K562 (cell line): ENCODE measurements around the gene MYRIP. TPM values are rescaled to one million over a fixed set of nuclear protein-coding genes. Genes with fewer than 3 reads are reported as not detected.

Source experiments
- ATAC-seq: fragments of 200-7000 bp; cut with Tn5 transposase; 3 replicates; pipeline ENCODE4 v1.9.1; 2020; ENCODE audit warnings: moderate library complexity
- BruUV-seq: library from RNA; stranded (reverse); fragments of 400-500 nt; replicated peaks from 2 replicates; lab custom pipeline; 2021; lab: Mats Ljungman, UMichigan
- CTCF ChIA-PET: fragments of 300-600 bp; formaldehyde crosslinking; extraction: SDS; loops from one replicate; lab custom pipeline; 2021; ENCODE audit warnings: low intra/inter-chr PET ratio; lab: Yijun Ruan, JAX
- POLR2A ChIA-PET: fragments of 300-600, 350-650 bp; sonication (Branson Sonifier 250); formaldehyde crosslinking; extraction: SDS; loops from one replicate; lab custom pipeline; 2021; ENCODE audit warnings: antibody characterized with exemption, inconsistent platforms; lab: Yijun Ruan, JAX
- DNase-seq, 4 experiments: peaks; one replicate each; pipeline versions ENCODE4 v3.0.0 to v3.0.0-alpha.2; 2011 to 2018; ENCODE audit warnings: low spot score in 3 of 4, mixed read lengths in 3 of 4; ENCODE audit errors: extremely low read depth in 1 of 4
- FAIRE-seq: peaks from 2 replicates; lab custom pipeline; 2011; peaks lifted over from hg19 to GRCh38; lab: Jason Lieb, UNC
- H2AFZ ChIP-seq: 2 replicates; pipeline ENCODE4 v1.6.0; 2011; ENCODE audit warnings: low read depth, low read length, control low read depth, inconsistent platforms
- H3K27ac ChIP-seq: fragments of 200-600 bp; 3 replicates; pipeline ENCODE4 v1.8.0; 2011; ENCODE audit warnings: low read depth, mild to moderate bottlenecking, control low read depth, inconsistent platforms, low read length, moderate library complexity, mixed read lengths; ENCODE audit errors: extremely low read depth
- H3K27me3 ChIP-seq, 2 experiments: fragments of 300-600 bp in 1 of 2; 2 replicates in 1 of 2; 3 replicates in 1 of 2; pipeline versions ENCODE4 v1.6.0 to v1.8.0; 2011; ENCODE audit warnings: inconsistent platforms in 2 of 2, low read length in 2 of 2, mild to moderate bottlenecking in 1 of 2, mixed read lengths in 1 of 2, moderate library complexity in 1 of 2; ENCODE audit not compliant: control insufficient read depth in 2 of 2, insufficient read depth in 2 of 2
- H3K36me3 ChIP-seq: fragments of 300-600 bp; 3 replicates; pipeline ENCODE4 v1.8.0; 2011; ENCODE audit warnings: mild to moderate bottlenecking, low read length, inconsistent platforms; ENCODE audit not compliant: control insufficient read depth, insufficient read depth
- H3K4me1 ChIP-seq, 2 experiments: fragments of 200-600 bp in 1 of 2; replicated peaks in 1 of 2; 2 replicates in 1 of 2; 3 replicates in 1 of 2; pipeline versions ENCODE4 v1.5.1 to v1.8.0; 2011; ENCODE audit warnings: inconsistent platforms in 2 of 2, low read length in 2 of 2, mild to moderate bottlenecking in 1 of 2, mixed read lengths in 1 of 2, moderate library complexity in 1 of 2; ENCODE audit not compliant: control insufficient read depth in 2 of 2, insufficient read depth in 2 of 2
- H3K4me2 ChIP-seq: 2 replicates; pipeline ENCODE4 v1.6.1; 2011; ENCODE audit warnings: low read length, control low read depth, inconsistent platforms, mixed read lengths; ENCODE audit not compliant: insufficient read depth
- H3K4me3 ChIP-seq: fragments of 200-600 bp; sonication (generic), shearing (Covaris generic); 2 replicates; pipeline ENCODE4 v1.5.1; 2016; ENCODE audit warnings: control low read depth, inconsistent platforms
- H3K79me2 ChIP-seq: fragments of 200-600 bp; 3 replicates; pipeline ENCODE4 v1.8.0; 2011; ENCODE audit warnings: low read length, inconsistent platforms; ENCODE audit not compliant: control insufficient read depth, insufficient read depth
- H3K9ac ChIP-seq, 2 experiments: 2 replicates each; pipeline versions ENCODE4 v1.6.0 to v1.6.1; 2011; ENCODE audit warnings: low read depth in 2 of 2, low read length in 2 of 2, control low read depth in 1 of 2, inconsistent platforms in 1 of 2, mild to moderate bottlenecking in 1 of 2, mixed read lengths in 1 of 2; ENCODE audit not compliant: insufficient read depth in 1 of 2
- H3K9me1 ChIP-seq: one replicate; pipeline ENCODE4 v1.6.0; 2011; ENCODE audit warnings: inconsistent platforms, mild to moderate bottlenecking, low read length, moderate library complexity; ENCODE audit not compliant: control insufficient read depth, insufficient read depth
- H3K9me3 ChIP-seq: replicated peaks from 2 replicates; pipeline ENCODE4 v1.5.1; 2011; ENCODE audit warnings: low read depth, low read length, inconsistent platforms; ENCODE audit not compliant: control insufficient read depth, insufficient read depth
- H4K20me1 ChIP-seq: replicated peaks from 2 replicates; pipeline ENCODE4 v1.6.1; 2011; ENCODE audit warnings: low read length, inconsistent platforms, mixed read lengths; ENCODE audit not compliant: control insufficient read depth, insufficient read depth
- ARID2 ChIP-seq: fragments of 450-650 bp; IDR thresholded peaks from 2 replicates; pipeline ENCODE4 v1.6.1; 2017; ENCODE audit warnings: antibody characterized with exemption, mild to moderate bottlenecking
- COPS2 ChIP-seq: fragments of 450-650 bp; conservative IDR thresholded peaks from 2 replicates; pipeline ENCODE4 v1.6.1; 2016; ENCODE audit warnings: mild to moderate bottlenecking, moderate library complexity
- MAFF ChIP-seq: IDR thresholded peaks from 2 replicates; pipeline ENCODE4 v1.6.1; 2012; ENCODE audit warnings: low read length, improper control_type of control experiment
- NCOA4 ChIP-seq: fragments of 450-650 bp; IDR thresholded peaks from 2 replicates; pipeline ENCODE4 v1.6.1; 2018; ENCODE audit warnings: mild to moderate bottlenecking; ENCODE audit not compliant: partially characterized antibody
- PBX2 ChIP-seq, 2 experiments: IDR thresholded peaks in 1 of 2; conservative IDR thresholded peaks in 1 of 2; 2 replicates each; pipeline ENCODE4 v1.6.1; 2016; ENCODE audit warnings: low read depth in 2 of 2, mild to moderate bottlenecking in 1 of 2, missing compliant biosample characterization in 1 of 2, missing genetic modification characterization in 1 of 2, moderate library complexity in 1 of 2
- RAD51 ChIP-seq: fragments of 450-650 bp; IDR thresholded peaks from 2 replicates; pipeline ENCODE4 v1.7.1; 2016; ENCODE audit warnings: low read depth, mild to moderate bottlenecking, borderline replicate concordance
- RERE ChIP-seq: sonication (generic); formaldehyde crosslinking; IDR thresholded peaks from 2 replicates; pipeline ENCODE4 v1.8.0; 2023; ENCODE audit warnings: missing genetic modification reagents, mild to moderate bottlenecking, borderline replicate concordance
- SNRNP70 ChIP-seq: fragments of 200-400 bp; formaldehyde crosslinking; optimal IDR thresholded peaks from 2 replicates; pipeline ENCODE3; 2017; ENCODE audit warnings: low read depth, low read length
- TRIM25 ChIP-seq: fragments of 450-650 bp; IDR thresholded peaks from 2 replicates; pipeline ENCODE4 v1.7.0; 2016; ENCODE audit warnings: borderline replicate concordance
- ZNF217 ChIP-seq: sonication (generic); formaldehyde crosslinking; IDR thresholded peaks from 2 replicates; pipeline ENCODE4 v1.8.0; 2022; ENCODE audit warnings: mild to moderate bottlenecking, missing genetic modification reagents
- ZNF408 ChIP-seq: fragments of 250-450 bp; sonication (Bioruptor Pico); IDR thresholded peaks from 2 replicates; pipeline ENCODE4 v1.4.0; 2020; ENCODE audit warnings: low read depth, mild to moderate bottlenecking, moderate library complexity
- WGBS: fragments of 100-300 bp; shearing (Covaris generic); methylation state at CpG from one replicate; pipeline ENCODE4 v1.1.6; 2016; ENCODE audit warnings: low coverage, mixed read lengths; ENCODE audit not compliant: insufficient coverage; ENCODE audit errors: missing lambda C conversion rate; 5-methylcytosine and 5-hydroxymethylcytosine counted together
- in situ Hi-C: fragments of 300-500 bp; cut with MboI; formaldehyde crosslinking; loops from 4 replicates; pipeline ENCODE4 v1.15.0; 2018; ENCODE audit warnings: inconsistent platforms, mixed read lengths
- intact Hi-C: fragments of 100-400 bp; cut with micrococcal nuclease; formaldehyde crosslinking; loops from 2 replicates; pipeline ENCODE4 v1.14.2; 2022
- polyA plus RNA-seq, 8 experiments: library from polyadenylated mRNA; depleted of rRNA in 4 of 8; stranded (reverse) in 5 of 8; unstranded in 3 of 8; fragments of >200 nt; fragmentation: Nextera tagmentation in 2 of 8; fragmentation: Illumina TruSeq in 1 of 8; extraction: Ambion mirVana in 2 of 8; extraction: Trizol in 1 of 8; gene quantifications; 2 replicates each; pipeline versions ENCODE4 v1.2.1 to v1.2.3, GENCODE V29; 2011 to 2014; ENCODE audit warnings: inconsistent platforms in 1 of 8, missing spikeins in 1 of 8
- total RNA-seq, 7 experiments: library from RNA; depleted of rRNA in 6 of 7; stranded (reverse); fragments of >200 nt in 6 of 7; fragmentation: Illumina TruSeq in 2 of 7; extraction: Trizol in 2 of 7; gene quantifications; 2 replicates each; pipeline versions ENCODE4 v1.2.1 to v1.2.3, GENCODE V29; 2011 to 2021; ENCODE audit warnings: low replicate concordance in 1 of 7

MYRIP gene
- total and polyA plus RNA-seq, 9 of the 15 experiments (the other 6 are each of a cell fraction or from before 2014, with no cell fraction given) = 0.03 to 0.12 TPM; not detected in 7

- POLR2A ChIA-PET = interaction anchor here (1.1 to 1.5 kb wide), 2 partner anchors 8 to 11 kb away, joined by 3 read pairs; no protein-coding TSS in a partner anchor
- no peaks in the 10 kb centered on the region for H4K20me1 ChIP-seq
- H3K4me1 ChIP-seq = no peaks in the 10 kb centered on the region
- no peaks in the 10 kb centered on the region for H3K79me2 ChIP-seq
- H3K27me3 ChIP-seq = no peaks in the 10 kb centered on the region
- no peak overlapping the region for H3K4me2 ChIP-seq
- no peak for DNase-seq
- in situ Hi-C loops = no loop called here
- no peaks in the 10 kb centered on the region for H3K9me3 ChIP-seq
- H3K9me1 ChIP-seq = no peaks in the 10 kb centered on the region
- BruUV-seq = no TSS peak
- no peak overlapping the region for H2AFZ ChIP-seq
- no peak for FAIRE-seq
- WGBS = 0% methylated on average over 1 of the region's 1 CpG
- H3K9ac ChIP-seq = no peak overlapping the region
- ATAC-seq = no peak
- intact Hi-C loops = no loop called here
- no peak overlapping the region for H3K4me3 ChIP-seq
- no peak overlapping the region for H3K27ac ChIP-seq
- no peaks in the 10 kb centered on the region for H3K36me3 ChIP-seq
- CTCF ChIA-PET = interaction anchor here (0.6 kb wide), 1 partner anchor 366 kb away, joined by 3 read pairs; no protein-coding TSS in a partner anchor
- TF ChIP-seq TRIM25 (no peak), SNRNP70 (no peak), MAFF (no peak), PBX2 (CRISPR knock-in tag; IDR thresholded peaks at IDR 0.05; ENCODE audit: low read depth) (no peak), PBX2 (tag; conservative IDR thresholded peaks at IDR 0.05; ENCODE audit: low read depth) (no peak), RAD51 (no peak), ARID2 (no peak), COPS2 (no peak), RERE (CRISPR knock-in tag) (no peak), NCOA4 (no peak), ZNF217 (CRISPR knock-in tag) (no peak), ZNF408 (no peak)
Measured at GRCh38 chr3:40055361-40055760, 246.0 kb downstream of the MYRIP start.
